Subcutaneous abdominal adipose tissue (tissue), 5 donors: ENCODE data around the gene PRR23C.

Experiments
- H3K27ac ChIP-seq: one replicate; pipeline ENCODE4 v1.7.0; 2013; ENCODE audit warnings: low read depth, mild to moderate bottlenecking, inconsistent platforms, low read length, moderate library complexity
- H3K27me3 ChIP-seq, 5 donors: one replicate each; pipeline ENCODE4 v1.7.0; 2013; ENCODE audit warnings: low read length in 5 of 5, inconsistent platforms in 1 of 5; ENCODE audit not compliant: control insufficient read depth in 5 of 5, insufficient read depth in 4 of 5
- H3K36me3 ChIP-seq, 5 donors: one replicate each; pipeline ENCODE4 v1.7.0; 2013; ENCODE audit warnings: low read length in 5 of 5; ENCODE audit not compliant: control insufficient read depth in 5 of 5, insufficient read depth in 5 of 5
- H3K4me1 ChIP-seq, 5 donors: one replicate each; pipeline ENCODE4 v1.7.0; 2013; ENCODE audit warnings: low read length in 5 of 5, mild to moderate bottlenecking in 3 of 5, moderate library complexity in 1 of 5; ENCODE audit not compliant: control insufficient read depth in 5 of 5, insufficient read depth in 5 of 5
- H3K4me3 ChIP-seq, 5 donors: one replicate each; pipeline ENCODE4 v1.7.0; 2013; ENCODE audit warnings: low read length in 5 of 5, low read depth in 1 of 5
- H3K9ac ChIP-seq, 5 donors: one replicate each; pipeline ENCODE4 v1.7.0; 2013; ENCODE audit warnings: low read length in 5 of 5, mild to moderate bottlenecking in 4 of 5, moderate library complexity in 3 of 5
- H3K9me3 ChIP-seq, 5 donors: one replicate each; pipeline ENCODE4 v1.7.0; 2013; ENCODE audit warnings: low read length in 5 of 5; ENCODE audit not compliant: control insufficient read depth in 5 of 5
- donor health status: healthy.
- donor health status: healthy.
- donor health status: healthy.
- donor health status: healthy.
- donor health status: healthy.

Gene PRR23C

DNA sequence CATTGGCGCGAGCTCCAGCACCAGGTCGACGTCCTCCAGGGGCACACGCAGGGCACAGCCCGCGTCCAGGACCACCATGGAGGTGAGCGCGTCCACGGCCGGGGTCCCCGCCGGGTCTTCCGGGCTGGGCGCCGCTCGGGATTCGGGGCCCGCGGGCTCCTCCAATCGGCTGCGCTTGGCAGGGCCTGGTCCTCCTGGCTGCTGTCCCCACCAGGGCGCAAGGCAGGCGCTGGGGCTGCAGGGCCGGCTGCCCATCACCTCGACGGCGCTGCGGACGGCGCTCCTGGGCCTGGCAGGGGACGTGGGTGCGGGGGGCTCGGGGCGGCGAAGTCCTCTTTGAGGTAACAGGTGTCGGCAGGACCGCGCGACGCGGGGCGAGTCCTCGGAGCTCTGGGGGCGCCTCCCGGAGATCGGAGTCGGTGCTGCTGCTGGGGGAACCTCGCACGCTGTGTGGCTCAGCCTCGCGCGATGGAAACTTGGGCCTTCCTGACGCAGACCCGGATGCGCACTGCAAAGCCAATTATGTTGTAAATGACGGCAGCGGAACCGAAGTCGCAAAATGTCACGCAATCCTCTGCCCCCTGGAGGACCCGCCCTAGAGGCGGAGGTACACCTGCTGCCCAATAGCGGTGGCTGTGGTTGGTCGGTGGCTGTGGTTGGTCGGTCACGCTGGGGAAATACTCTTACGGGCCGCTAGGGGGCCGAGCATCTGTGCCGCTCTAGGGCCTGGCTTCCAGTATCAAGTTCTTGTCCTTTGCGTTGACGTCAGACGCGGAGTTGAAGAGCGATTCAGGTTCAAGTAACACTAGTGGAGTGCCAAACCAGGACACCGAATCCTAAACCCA is at the start of gene PRR23C:
Gene PRR23C (minus strand): TSS at position 527 of the 845 bp plus-strand sequence. CDS start 272 bp downstream, at position 255.
- Histone ChIP-seq H3K9me3 (peaks cover 0 to 21% (median 14%) of the 10 kb centered on the region in 5 donors), H3K4me1 (no peaks in the 10 kb centered on the region), H3K4me3 (no peak within 1 kb of the TSS)

DNA sequence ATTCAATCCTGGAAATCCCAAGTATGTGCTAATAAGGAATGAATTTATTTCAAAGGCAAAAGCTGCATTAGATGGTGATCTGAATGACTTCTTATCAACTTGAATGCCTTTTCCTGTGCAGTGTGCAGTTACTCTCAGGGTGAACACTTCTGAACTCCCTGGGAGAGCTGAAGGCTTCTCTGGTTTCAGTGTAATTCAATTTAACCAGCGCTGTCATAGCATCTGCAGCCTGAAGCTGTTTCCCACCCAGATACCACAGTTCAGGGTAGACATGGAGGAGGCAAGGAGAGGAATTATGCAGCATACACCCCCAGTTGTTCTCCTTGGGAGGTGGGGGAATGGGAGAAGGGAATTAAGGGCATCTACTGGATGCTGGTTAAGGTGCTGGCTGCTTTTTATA is 49.1 kb upstream of the PRR23C start:
- H3K9ac ChIP-seq, result no peak overlapping the region
- H3K4me3 ChIP-seq, result no peak overlapping the region
- no peaks in the 10 kb centered on the region for H3K36me3 ChIP-seq
- H3K9me3 ChIP-seq, result peaks cover 0 to 19% (median 4%) of the 10 kb centered on the region in 5 donors
- peaks cover 0 to 10% (median 0%) of the 10 kb centered on the region in 5 donors for H3K27me3 ChIP-seq
- H3K27ac ChIP-seq, result no peak overlapping the region
- no peaks in the 10 kb centered on the region for H3K4me1 ChIP-seq

More for the DNA sequence above, at the start of gene PRR23C:
- no peak within 1 kb of the TSS for H3K27ac ChIP-seq
- H3K9ac ChIP-seq, result no peak within 1 kb of the TSS
- no peaks in the 10 kb centered on the region for H3K36me3 ChIP-seq
- H3K27me3 ChIP-seq, result peaks cover 0 to 5% (median 0%) of the 10 kb centered on the region in 5 donors

DNA sequence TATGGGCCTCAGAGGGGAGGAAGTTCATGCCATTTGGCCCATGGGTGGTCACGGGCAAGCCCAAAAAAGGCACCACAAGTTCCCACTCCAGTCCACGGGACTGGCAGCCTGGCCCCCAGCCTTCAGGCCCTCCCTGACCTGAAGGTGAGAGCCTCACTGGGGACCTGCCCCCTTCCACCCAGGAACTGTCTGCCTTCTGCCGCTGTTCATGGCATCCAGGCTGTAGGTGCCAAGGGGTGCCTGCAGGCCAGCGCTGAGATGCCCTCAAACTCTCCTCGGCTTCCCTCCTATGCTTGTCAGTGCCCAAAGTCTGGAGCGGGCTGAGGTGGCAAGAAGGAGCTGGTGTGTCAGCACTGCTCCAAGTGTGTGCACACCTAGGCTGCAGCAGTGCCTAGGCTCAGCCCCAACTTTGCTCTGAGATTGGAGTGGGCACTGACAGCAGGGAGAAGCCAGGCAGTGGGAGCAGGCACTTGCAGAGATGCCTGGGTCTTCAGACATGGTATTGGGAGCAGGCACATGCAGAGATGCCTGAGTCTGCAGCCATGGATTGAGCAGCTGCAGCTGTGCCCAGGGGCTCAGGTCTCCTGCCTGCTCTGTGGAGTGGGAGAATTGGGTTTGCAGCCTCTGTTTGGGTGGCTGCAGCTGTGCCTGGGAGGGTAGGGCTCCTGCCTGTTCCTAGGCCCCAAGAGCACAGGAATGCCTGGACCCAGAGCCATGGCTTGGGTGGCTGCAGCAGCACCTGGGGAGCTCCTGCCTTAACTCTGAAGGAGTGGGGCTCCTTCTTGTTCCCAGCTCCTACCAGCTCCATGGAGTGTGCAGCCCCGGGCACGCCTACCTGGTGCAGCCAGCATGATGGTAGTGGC is 44.0 kb upstream of the PRR23C start:
- peaks cover 0 to 14% (median under 1%) of the 10 kb centered on the region in 5 donors for H3K9me3 ChIP-seq
- H3K36me3 ChIP-seq, result no peaks in the 10 kb centered on the region
- H3K27me3 ChIP-seq, result peaks cover 0 to 2% (median 0%) of the 10 kb centered on the region in 5 donors
- H3K27ac ChIP-seq, result no peak overlapping the region
- H3K4me1 ChIP-seq, result no peaks in the 10 kb centered on the region
- H3K4me3 ChIP-seq, result no peak overlapping the region
- no peak overlapping the region for H3K9ac ChIP-seq

DNA sequence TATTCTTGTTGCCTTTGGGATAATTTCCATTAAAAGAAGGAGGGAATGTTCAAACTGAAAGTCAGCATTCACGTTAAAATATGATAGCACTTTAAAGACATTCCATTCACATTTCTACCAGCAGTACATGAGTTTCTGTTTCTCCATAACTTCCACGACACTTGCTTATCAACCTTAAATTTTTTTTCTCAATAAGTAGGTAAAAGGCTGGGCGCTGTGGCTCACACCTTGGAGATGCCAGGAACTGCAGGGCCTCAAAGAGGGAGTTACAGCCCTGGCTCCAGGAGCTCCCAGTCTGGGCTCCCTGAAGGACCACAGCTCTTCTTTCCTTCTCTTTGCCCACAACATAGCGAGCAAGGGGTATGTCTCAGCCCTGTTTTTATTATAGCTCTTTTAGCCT is 42.9 kb upstream of the PRR23C start:
- H3K36me3 ChIP-seq, result no peaks in the 10 kb centered on the region
- peaks cover 2 to 13% (median 8%) of the 10 kb centered on the region in 5 donors for H3K9me3 ChIP-seq

DNA sequence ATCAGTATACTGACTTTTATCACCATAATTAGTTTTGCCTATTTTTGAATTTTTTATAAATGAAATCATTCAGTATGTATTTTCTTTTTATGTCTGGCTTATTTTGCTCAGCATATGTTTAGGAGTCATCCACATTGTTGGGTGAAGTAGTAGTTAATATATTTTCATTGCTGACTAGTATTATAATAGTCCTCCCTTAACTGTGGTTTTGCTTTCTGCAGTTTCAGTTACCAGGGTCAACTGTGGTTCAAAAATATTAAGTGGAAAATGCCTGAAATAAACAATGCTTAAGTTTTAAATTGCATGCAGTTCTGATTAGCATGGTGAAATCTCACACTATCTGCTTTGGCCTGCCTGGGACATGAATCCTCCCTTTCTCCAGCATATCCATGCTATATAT is 39.5 kb upstream of the PRR23C start:
- no peak overlapping the region for H3K4me3 ChIP-seq
- H3K9me3 ChIP-seq, result peaks cover 2 to 8% (median 3%) of the 10 kb centered on the region in 5 donors
- no peak overlapping the region for H3K27ac ChIP-seq
- no peaks in the 10 kb centered on the region for H3K36me3 ChIP-seq
- peaks cover 0 to 2% (median 0%) of the 10 kb centered on the region in 5 donors for H3K27me3 ChIP-seq
- H3K4me1 ChIP-seq, result no peaks in the 10 kb centered on the region
- H3K9ac ChIP-seq, result no peak overlapping the region

More for the DNA sequence above, 42.9 kb upstream of the PRR23C start:
- Histone ChIP-seq H3K27ac (no peak overlapping the region), H3K9ac (no peak overlapping the region), H3K4me1 (no peaks in the 10 kb centered on the region), H3K27me3 (peaks cover 0 to 2% (median 0%) of the 10 kb centered on the region in 5 donors), H3K4me3 (no peak overlapping the region)

DNA sequence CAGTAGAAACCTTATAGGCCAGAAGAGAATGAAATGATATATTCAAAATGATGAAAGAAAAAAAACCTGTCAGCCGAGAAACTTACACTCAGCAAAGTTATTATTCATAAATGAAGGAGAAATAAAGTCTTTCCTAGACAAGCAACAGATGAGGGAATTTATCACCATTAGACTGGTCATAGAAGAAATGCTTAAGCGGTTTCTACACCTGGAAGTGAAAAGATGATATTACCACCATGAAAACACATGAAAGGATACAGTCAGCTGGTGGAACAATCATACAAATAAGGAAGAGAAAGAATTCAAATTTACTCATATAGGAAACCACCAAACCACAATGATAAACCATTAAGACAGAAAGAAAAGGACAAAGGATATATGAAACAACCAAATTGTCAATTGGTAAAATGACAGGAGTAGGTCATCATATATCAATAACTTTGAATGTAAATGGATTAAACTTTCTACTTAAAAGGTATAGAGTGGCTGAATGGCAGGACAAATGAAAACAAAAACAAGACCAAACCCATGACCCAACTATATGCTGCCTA is 29.9 kb upstream of the PRR23C start:
- no peak overlapping the region for H3K9ac ChIP-seq
- no peaks in the 10 kb centered on the region for H3K36me3 ChIP-seq
- no peaks in the 10 kb centered on the region for H3K4me1 ChIP-seq

DNA sequence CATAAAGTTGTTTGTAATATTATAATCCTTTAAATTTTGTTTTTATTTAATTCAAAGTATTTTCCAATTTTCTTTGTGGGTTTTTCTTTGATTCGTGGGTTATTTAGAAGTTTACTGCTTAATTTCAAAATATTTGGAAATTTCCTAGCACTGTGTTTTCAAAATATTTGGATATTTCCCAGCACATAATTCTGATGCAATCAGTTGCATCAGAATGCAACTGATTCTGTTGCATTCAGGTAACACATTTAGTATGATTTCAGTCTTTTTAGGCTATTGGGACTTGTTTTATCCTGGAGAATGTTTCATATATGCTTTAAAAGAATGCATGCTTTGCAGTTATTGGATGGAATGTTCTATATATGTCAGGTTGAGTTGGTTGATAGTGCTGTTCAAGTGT is 18.2 kb upstream of the PRR23C start:
- Histone ChIP-seq H3K9ac (no peak overlapping the region), H3K36me3 (no peaks in the 10 kb centered on the region), H3K9me3 (no peaks in the 10 kb centered on the region), H3K27me3 (no peaks in the 10 kb centered on the region), H3K4me3 (no peak overlapping the region), H3K27ac (no peak overlapping the region), H3K4me1 (peaks cover 0 to 4% (median 0%) of the 10 kb centered on the region in 5 donors)

More for the DNA sequence above, 29.9 kb upstream of the PRR23C start:
- Histone ChIP-seq H3K9me3 (peaks cover 0 to 15% (median 8%) of the 10 kb centered on the region in 5 donors), H3K4me3 (no peak overlapping the region), H3K27ac (no peak overlapping the region), H3K27me3 (peaks cover 0 to 2% (median 0%) of the 10 kb centered on the region in 5 donors)

DNA sequence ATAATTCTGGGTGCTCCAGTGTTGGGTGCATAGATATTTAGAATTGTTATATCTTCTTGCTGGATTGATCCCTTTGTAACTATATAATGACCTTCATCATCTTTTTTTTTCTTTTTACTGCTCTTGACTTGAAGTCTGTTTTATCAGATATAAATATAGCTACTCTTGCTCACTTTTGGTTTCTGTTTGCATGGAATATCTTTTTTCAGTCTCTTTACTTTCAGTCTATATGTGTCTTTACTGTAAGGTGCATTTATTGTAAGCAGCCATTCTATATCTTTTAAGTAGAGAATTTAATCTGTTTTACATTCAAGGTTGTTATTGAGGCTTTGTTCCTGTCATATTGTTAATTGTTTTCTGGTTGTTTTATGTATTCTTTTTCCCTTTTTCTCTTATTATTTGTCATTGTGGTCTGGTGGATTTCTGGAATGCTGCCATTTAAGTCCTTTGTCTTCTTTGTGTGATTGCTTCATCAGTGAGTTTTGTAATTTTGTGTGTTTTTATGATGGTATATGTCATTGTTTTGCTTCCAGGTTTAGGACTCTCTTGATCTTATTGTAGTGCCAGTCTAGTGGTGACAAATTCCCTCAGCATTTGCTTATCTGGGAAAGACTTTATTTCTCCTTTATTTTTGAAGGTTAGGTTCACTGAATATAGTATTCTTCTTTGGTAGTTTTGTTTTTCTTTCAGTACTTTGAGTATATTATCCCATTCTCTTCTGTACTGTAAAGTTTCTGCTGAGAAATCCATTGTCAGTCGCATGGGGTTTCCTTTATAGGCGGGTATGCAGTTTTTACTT is 8.3 kb upstream of the PRR23C start:
- Histone ChIP-seq H3K9ac (no peak overlapping the region), H3K27me3 (no peaks in the 10 kb centered on the region), H3K36me3 (no peaks in the 10 kb centered on the region), H3K27ac (no peak overlapping the region), H3K4me3 (no peak overlapping the region), H3K9me3 (peaks cover 0 to 20% (median 14%) of the 10 kb centered on the region in 5 donors), H3K4me1 (no peaks in the 10 kb centered on the region)
